Thyroid gland (tissue), 4 donors: ENCODE data around the gene ATP2A1.

Source experiments
- POLR2A ChIP-seq, 2 donors: fragments of 450-650 bp; IDR thresholded peaks; one replicate each; pipeline ENCODE4 v1.6.1; 2017; ENCODE audit warnings: antibody characterized with exemption in 2 of 2, mild to moderate bottlenecking in 2 of 2, moderate library complexity in 1 of 2
- TF ChIP-seq, protein P1 (sequence below), 6 experiments: fragments of 200-600 bp in 3 of 6; fragments of 450-650 bp in 3 of 6; sonication (generic) in 3 of 6; IDR thresholded peaks; one replicate each; pipeline ENCODE4 v1.5.1; 2016 to 2019; ENCODE audit warnings: antibody characterized with exemption in 6 of 6, mild to moderate bottlenecking in 2 of 6, inconsistent platforms in 1 of 6, moderate library complexity in 1 of 6

- TF ChIP-seq, protein P1, sequence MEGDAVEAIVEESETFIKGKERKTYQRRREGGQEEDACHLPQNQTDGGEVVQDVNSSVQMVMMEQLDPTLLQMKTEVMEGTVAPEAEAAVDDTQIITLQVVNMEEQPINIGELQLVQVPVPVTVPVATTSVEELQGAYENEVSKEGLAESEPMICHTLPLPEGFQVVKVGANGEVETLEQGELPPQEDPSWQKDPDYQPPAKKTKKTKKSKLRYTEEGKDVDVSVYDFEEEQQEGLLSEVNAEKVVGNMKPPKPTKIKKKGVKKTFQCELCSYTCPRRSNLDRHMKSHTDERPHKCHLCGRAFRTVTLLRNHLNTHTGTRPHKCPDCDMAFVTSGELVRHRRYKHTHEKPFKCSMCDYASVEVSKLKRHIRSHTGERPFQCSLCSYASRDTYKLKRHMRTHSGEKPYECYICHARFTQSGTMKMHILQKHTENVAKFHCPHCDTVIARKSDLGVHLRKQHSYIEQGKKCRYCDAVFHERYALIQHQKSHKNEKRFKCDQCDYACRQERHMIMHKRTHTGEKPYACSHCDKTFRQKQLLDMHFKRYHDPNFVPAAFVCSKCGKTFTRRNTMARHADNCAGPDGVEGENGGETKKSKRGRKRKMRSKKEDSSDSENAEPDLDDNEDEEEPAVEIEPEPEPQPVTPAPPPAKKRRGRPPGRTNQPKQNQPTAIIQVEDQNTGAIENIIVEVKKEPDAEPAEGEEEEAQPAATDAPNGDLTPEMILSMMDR (IDR thresholded peaks at IDR 0.05): no peak
- TF ChIP-seq POLR2A (IDR thresholded peaks at IDR 0.05): no peak
Observed at GRCh38 chr16:28879261-28879840, 1.1 kb downstream of the ATP2A1 start.
